GM23338 (cell line): ENCODE measurements around the gene GNAI2.

Source experiments
- CREB1 ChIP-seq: fragments of 250-450 bp; sonication (Bioruptor Pico); IDR thresholded peaks from 2 replicates; pipeline ENCODE4 v1.5.0; 2020; ENCODE audit warnings: low read depth, mild to moderate bottlenecking, moderate library complexity
- CTCF ChIP-seq, 2 experiments: fragments of 200-600 bp in 1 of 2; sonication (generic) in 1 of 2; conservative IDR thresholded peaks; 2 replicates each; pipeline versions ENCODE4 v1.5.1 to v1.6.1; 2016 to 2017; ENCODE audit warnings: antibody characterized with exemption in 2 of 2, low read depth in 2 of 2, mild to moderate bottlenecking in 2 of 2, moderate library complexity in 1 of 2
- EZH2 ChIP-seq: fragments of 200-600 bp; sonication (generic); IDR thresholded peaks from one replicate; pipeline ENCODE4 v1.8.0; 2017; ENCODE audit warnings: antibody characterized with exemption, mild to moderate bottlenecking, low read depth; ENCODE audit not compliant: unreplicated experiment
- EZH2phosphoT487 ChIP-seq: fragments of 200-600 bp; sonication (generic); IDR thresholded peaks from one replicate; pipeline ENCODE4 v1.8.1; 2018; ENCODE audit warnings: antibody characterized with exemption; ENCODE audit not compliant: unreplicated experiment
- POLR2AphosphoS5 ChIP-seq: IDR thresholded peaks from 2 replicates; pipeline ENCODE4 v1.6.1; 2016; ENCODE audit warnings: antibody characterized with exemption, low read depth
- STAT1 ChIP-seq: IDR thresholded peaks from one replicate; pipeline ENCODE4 v1.6.1; 2016; ENCODE audit warnings: antibody characterized with exemption; ENCODE audit not compliant: unreplicated experiment
- ZNF331 ChIP-seq: fragments of 250-450 bp; sonication (Bioruptor Pico); IDR thresholded peaks from 2 replicates; pipeline ENCODE4 v1.5.0; 2020; ENCODE audit warnings: low read depth, mild to moderate bottlenecking, moderate library complexity
- ZNF462 ChIP-seq: fragments of 250-450 bp; sonication (Bioruptor Pico); IDR thresholded peaks from 2 replicates; pipeline ENCODE4 v1.5.0; 2020; ENCODE audit warnings: mild to moderate bottlenecking, moderate library complexity
- TF ChIP-seq, protein P1 (sequence below): IDR thresholded peaks from one replicate; pipeline ENCODE4 v1.6.1; 2018; ENCODE audit warnings: antibody characterized with exemption; ENCODE audit not compliant: unreplicated experiment

DNA sequence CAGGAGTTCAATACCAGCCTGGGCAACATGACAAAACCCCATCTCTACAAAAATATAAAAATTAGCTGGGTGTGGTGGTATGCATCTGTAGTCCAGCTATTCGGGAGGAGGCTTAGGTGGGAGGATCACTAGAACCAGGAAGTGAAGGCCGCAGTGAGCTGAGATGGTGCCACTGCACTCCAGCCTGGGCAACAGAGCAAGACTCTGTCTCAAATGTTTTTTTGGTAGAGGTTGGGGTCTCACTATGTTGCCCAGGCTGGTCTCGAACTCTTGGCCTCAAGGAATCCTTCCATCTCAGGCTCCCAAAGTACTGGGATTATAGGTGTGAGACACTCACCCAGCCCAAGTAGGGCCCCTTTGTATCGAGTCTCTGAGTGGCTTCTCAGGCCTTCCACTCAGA, 58.1 kb downstream of the GNAI2 start:
- no peak for TF ChIP-seq EZH2
- TF ChIP-seq CTCF (conservative IDR thresholded peaks at IDR 0.05; ENCODE audit: low read depth in 2 of 2): no peak
- no peak for TF ChIP-seq EZH2phosphoT487
- TF ChIP-seq, protein P1, sequence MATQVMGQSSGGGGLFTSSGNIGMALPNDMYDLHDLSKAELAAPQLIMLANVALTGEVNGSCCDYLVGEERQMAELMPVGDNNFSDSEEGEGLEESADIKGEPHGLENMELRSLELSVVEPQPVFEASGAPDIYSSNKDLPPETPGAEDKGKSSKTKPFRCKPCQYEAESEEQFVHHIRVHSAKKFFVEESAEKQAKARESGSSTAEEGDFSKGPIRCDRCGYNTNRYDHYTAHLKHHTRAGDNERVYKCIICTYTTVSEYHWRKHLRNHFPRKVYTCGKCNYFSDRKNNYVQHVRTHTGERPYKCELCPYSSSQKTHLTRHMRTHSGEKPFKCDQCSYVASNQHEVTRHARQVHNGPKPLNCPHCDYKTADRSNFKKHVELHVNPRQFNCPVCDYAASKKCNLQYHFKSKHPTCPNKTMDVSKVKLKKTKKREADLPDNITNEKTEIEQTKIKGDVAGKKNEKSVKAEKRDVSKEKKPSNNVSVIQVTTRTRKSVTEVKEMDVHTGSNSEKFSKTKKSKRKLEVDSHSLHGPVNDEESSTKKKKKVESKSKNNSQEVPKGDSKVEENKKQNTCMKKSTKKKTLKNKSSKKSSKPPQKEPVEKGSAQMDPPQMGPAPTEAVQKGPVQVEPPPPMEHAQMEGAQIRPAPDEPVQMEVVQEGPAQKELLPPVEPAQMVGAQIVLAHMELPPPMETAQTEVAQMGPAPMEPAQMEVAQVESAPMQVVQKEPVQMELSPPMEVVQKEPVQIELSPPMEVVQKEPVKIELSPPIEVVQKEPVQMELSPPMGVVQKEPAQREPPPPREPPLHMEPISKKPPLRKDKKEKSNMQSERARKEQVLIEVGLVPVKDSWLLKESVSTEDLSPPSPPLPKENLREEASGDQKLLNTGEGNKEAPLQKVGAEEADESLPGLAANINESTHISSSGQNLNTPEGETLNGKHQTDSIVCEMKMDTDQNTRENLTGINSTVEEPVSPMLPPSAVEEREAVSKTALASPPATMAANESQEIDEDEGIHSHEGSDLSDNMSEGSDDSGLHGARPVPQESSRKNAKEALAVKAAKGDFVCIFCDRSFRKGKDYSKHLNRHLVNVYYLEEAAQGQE: no peak
- TF ChIP-seq POLR2AphosphoS5: no peak
- TF ChIP-seq STAT1: no peak
- no peak for TF ChIP-seq CREB1 (CRISPR knock-in tag)
- TF ChIP-seq ZNF462: no peak
- TF ChIP-seq ZNF331 (CRISPR knock-in tag): no peak
